Neural cell (in vitro differentiated cells): Measurements from ENCODE around the gene RCC2. TPM values are rescaled to one million over a fixed set of nuclear protein-coding genes. Genes with fewer than 3 reads are reported as not detected.

ENCODE experiments used
- H2AFZ ChIP-seq: fragments of 200-600, 300-800 bp; sonication (generic), shearing (Covaris generic); 2 replicates; pipeline ENCODE4 v1.6.0; 2014; ENCODE audit warnings: low read depth, mild to moderate bottlenecking, antibody characterized with exemption, low read length, moderate library complexity
- H3F3A ChIP-seq: fragments of 200-600 bp; shearing (Covaris generic); 2 replicates; pipeline ENCODE4 v1.6.1; 2016; ENCODE audit warnings: mild to moderate bottlenecking, moderate library complexity, mixed read lengths, antibody characterized with exemption, low read length; ENCODE audit not compliant: insufficient read depth, poor library complexity, severe bottlenecking
- H3K27ac ChIP-seq: fragments of 200-600, 300-800 bp; sonication (generic), shearing (Covaris generic); 2 replicates; pipeline ENCODE4 v1.5.1; 2014; ENCODE audit warnings: mild to moderate bottlenecking, low read length, moderate library complexity
- H3K27me3 ChIP-seq: fragments of 300-800, 200-600 bp; sonication (generic), shearing (Covaris generic); 2 replicates; pipeline ENCODE4 v1.6.0; 2014; ENCODE audit warnings: mild to moderate bottlenecking, low read depth, low read length, moderate library complexity; ENCODE audit not compliant: insufficient read depth
- H3K36me3 ChIP-seq: fragments of 300-800, 200-600 bp; sonication (generic), shearing (Covaris generic); 2 replicates; pipeline ENCODE4 v1.5.1; 2014; ENCODE audit warnings: mild to moderate bottlenecking, antibody characterized with exemption, low read length, moderate library complexity; ENCODE audit not compliant: insufficient read depth
- H3K4me2 ChIP-seq: fragments of 300-800, 200-600 bp; sonication (generic), shearing (Covaris generic); 2 replicates; pipeline ENCODE4 v1.6.0; 2014; ENCODE audit warnings: mild to moderate bottlenecking, low read length
- H3K4me3 ChIP-seq: fragments of 300-800, 200-600 bp; sonication (generic), shearing (Covaris generic); 2 replicates; pipeline ENCODE4 v1.5.1; 2014; ENCODE audit warnings: mild to moderate bottlenecking, low read length, moderate library complexity
- H3K79me2 ChIP-seq: fragments of 200-600 bp; shearing (Covaris generic); replicated peaks from 2 replicates; pipeline ENCODE4 v1.6.0; 2014; ENCODE audit warnings: mild to moderate bottlenecking, low read length, moderate library complexity; ENCODE audit not compliant: insufficient read depth
- H3K9ac ChIP-seq: fragments of 300-800, 200-600 bp; sonication (generic), shearing (Covaris generic); 2 replicates; pipeline ENCODE4 v1.6.1; 2016; ENCODE audit warnings: mild to moderate bottlenecking, low read length, mixed read lengths
- H3K9me2 ChIP-seq: fragments of 200-600 bp; shearing (Covaris generic); 2 replicates; pipeline ENCODE4 v1.6.1; 2016; ENCODE audit warnings: mild to moderate bottlenecking, low read length, mixed read lengths; ENCODE audit not compliant: insufficient read depth
- H3K9me3 ChIP-seq: fragments of 200-600, 300-800 bp; sonication (generic), shearing (Covaris generic); 2 replicates; pipeline ENCODE4 v1.6.1; 2016; ENCODE audit warnings: mild to moderate bottlenecking, mixed run types, low read length, moderate library complexity, mixed read lengths
- H4K20me1 ChIP-seq: fragments of 200-600 bp; shearing (Covaris generic); 2 replicates; pipeline ENCODE4 v1.6.1; 2016; ENCODE audit warnings: mild to moderate bottlenecking, mixed run types; ENCODE audit not compliant: insufficient read depth
- EP300 ChIP-seq: fragments of 450-650 bp; conservative IDR thresholded peaks from 2 replicates; pipeline ENCODE4 v1.6.1; 2014; ENCODE audit warnings: antibody characterized with exemption, mild to moderate bottlenecking, moderate library complexity; ENCODE audit not compliant: poor library complexity, severe bottlenecking
- EZH2 ChIP-seq: fragments of 200-600, 300-800 bp; shearing (Covaris generic), sonication (generic); IDR thresholded peaks from 2 replicates; pipeline ENCODE4 v1.6.1; 2014; ENCODE audit warnings: antibody characterized with exemption, low read length, borderline replicate concordance, mild to moderate bottlenecking; ENCODE audit not compliant: insufficient read depth, poor library complexity, severe bottlenecking
- MXI1 ChIP-seq: fragments of 450-650 bp; conservative IDR thresholded peaks from 2 replicates; pipeline ENCODE4 v1.6.1; 2014; ENCODE audit warnings: antibody characterized with exemption, mild to moderate bottlenecking; ENCODE audit not compliant: poor library complexity, severe bottlenecking
- POLR2AphosphoS5 ChIP-seq: IDR thresholded peaks from 2 replicates; pipeline ENCODE4 v1.6.1; 2012
- RAD21 ChIP-seq: fragments of 450-650 bp; conservative IDR thresholded peaks from 2 replicates; pipeline ENCODE4 v1.6.1; 2014; ENCODE audit warnings: antibody characterized with exemption, mild to moderate bottlenecking, moderate library complexity
- SMC3 ChIP-seq: fragments of 450-650 bp; conservative IDR thresholded peaks from 2 replicates; pipeline ENCODE4 v1.6.1; 2014; ENCODE audit warnings: antibody characterized with exemption, mild to moderate bottlenecking, moderate library complexity; ENCODE audit not compliant: poor library complexity
- TAF1 ChIP-seq: IDR thresholded peaks from 2 replicates; pipeline ENCODE4 v1.6.1; 2012; ENCODE audit warnings: low read depth
- polyA plus RNA-seq: library from polyadenylated mRNA; depleted of rRNA; stranded (reverse); fragments of >200 nt; gene quantifications from 2 replicates; pipeline ENCODE4 v1.2.3, GENCODE V29; 2014
- TF ChIP-seq, protein P1 (sequence below): IDR thresholded peaks from 2 replicates; pipeline ENCODE4 v1.6.1; 2012; ENCODE audit warnings: borderline replicate concordance
- TF ChIP-seq, protein P2 (sequence below): fragments of 450-650 bp; IDR thresholded peaks from 2 replicates; pipeline ENCODE4 v1.5.1; 2014; ENCODE audit warnings: antibody characterized with exemption, mild to moderate bottlenecking, moderate library complexity; ENCODE audit not compliant: poor library complexity, severe bottlenecking

Gene RCC2
- polyA plus RNA-seq, 1 donor from 2014 or later = 34.4 TPM

DNA sequence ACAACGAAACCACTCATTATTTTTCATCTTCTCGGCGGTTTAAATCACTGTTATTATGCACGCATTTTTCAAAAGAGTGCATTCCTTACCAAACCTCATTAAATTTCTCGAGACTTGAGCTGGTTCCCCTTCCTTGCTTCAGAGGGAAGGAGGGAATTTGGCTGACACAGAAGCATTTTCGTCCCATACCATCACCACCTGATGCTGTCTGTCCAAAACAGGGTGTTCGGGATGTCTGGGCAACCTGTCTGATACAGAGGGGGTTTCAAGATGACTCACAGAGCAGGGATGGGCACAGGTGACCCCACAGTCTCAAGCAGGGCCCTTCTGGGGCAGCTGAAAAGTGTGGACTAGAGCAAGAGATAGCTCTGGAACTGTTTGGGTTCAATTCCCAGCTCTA lies 12.3 kb upstream of the RCC2 start:
- Histone ChIP-seq H3K27me3 (no peaks in the 10 kb centered on the region), H3K4me3 (no peak overlapping the region), H3K4me2 (no peak overlapping the region), H4K20me1 (no peaks in the 10 kb centered on the region), H3K9me3 (no peaks in the 10 kb centered on the region), H3K9me2 (no peaks in the 10 kb centered on the region), H3K36me3 (no peaks in the 10 kb centered on the region), H3F3A (no peaks in the 10 kb centered on the region), H2AFZ (no peak overlapping the region), H3K27ac (no peak overlapping the region), H3K9ac (no peak overlapping the region), H3K79me2 (no peaks in the 10 kb centered on the region)
- TF ChIP-seq POLR2AphosphoS5 (no peak), TAF1 (no peak), EZH2 (no peak), RAD21 (no peak), EP300 (no peak), SMC3 (no peak), MXI1 (no peak)
- TF ChIP-seq, protein P1, sequence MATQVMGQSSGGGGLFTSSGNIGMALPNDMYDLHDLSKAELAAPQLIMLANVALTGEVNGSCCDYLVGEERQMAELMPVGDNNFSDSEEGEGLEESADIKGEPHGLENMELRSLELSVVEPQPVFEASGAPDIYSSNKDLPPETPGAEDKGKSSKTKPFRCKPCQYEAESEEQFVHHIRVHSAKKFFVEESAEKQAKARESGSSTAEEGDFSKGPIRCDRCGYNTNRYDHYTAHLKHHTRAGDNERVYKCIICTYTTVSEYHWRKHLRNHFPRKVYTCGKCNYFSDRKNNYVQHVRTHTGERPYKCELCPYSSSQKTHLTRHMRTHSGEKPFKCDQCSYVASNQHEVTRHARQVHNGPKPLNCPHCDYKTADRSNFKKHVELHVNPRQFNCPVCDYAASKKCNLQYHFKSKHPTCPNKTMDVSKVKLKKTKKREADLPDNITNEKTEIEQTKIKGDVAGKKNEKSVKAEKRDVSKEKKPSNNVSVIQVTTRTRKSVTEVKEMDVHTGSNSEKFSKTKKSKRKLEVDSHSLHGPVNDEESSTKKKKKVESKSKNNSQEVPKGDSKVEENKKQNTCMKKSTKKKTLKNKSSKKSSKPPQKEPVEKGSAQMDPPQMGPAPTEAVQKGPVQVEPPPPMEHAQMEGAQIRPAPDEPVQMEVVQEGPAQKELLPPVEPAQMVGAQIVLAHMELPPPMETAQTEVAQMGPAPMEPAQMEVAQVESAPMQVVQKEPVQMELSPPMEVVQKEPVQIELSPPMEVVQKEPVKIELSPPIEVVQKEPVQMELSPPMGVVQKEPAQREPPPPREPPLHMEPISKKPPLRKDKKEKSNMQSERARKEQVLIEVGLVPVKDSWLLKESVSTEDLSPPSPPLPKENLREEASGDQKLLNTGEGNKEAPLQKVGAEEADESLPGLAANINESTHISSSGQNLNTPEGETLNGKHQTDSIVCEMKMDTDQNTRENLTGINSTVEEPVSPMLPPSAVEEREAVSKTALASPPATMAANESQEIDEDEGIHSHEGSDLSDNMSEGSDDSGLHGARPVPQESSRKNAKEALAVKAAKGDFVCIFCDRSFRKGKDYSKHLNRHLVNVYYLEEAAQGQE = no peak
- TF ChIP-seq, protein P2, sequence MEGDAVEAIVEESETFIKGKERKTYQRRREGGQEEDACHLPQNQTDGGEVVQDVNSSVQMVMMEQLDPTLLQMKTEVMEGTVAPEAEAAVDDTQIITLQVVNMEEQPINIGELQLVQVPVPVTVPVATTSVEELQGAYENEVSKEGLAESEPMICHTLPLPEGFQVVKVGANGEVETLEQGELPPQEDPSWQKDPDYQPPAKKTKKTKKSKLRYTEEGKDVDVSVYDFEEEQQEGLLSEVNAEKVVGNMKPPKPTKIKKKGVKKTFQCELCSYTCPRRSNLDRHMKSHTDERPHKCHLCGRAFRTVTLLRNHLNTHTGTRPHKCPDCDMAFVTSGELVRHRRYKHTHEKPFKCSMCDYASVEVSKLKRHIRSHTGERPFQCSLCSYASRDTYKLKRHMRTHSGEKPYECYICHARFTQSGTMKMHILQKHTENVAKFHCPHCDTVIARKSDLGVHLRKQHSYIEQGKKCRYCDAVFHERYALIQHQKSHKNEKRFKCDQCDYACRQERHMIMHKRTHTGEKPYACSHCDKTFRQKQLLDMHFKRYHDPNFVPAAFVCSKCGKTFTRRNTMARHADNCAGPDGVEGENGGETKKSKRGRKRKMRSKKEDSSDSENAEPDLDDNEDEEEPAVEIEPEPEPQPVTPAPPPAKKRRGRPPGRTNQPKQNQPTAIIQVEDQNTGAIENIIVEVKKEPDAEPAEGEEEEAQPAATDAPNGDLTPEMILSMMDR = no peak

DNA sequence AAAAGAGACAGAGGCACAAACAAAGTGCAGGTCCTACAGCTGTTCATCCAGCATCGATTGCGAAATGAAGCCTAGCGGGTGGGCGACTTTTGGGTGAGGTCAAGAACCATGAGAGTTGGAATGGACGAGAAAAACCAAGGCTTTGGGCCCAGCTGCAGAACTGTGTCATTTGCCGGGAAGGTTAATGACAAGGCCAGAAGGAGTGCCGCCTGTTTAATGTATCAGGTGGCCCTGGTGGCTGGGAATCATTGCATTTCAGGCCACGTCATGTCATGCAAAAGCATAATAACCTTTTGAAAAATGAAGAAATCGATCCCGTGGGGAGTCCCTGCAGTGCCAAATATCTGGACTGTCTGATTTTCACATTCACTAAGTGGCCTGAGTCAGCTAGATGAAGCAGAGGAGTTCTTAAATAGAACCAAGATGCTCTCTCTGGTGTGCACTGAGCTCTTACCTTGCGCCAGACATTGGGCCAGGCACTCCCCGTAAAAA lies 8.1 kb upstream of the RCC2 start:
- TF ChIP-seq EP300 = no peak
- TF ChIP-seq, protein P1 = no peak
- TF ChIP-seq POLR2AphosphoS5 = no peak
- TF ChIP-seq EZH2 = no peak
- TF ChIP-seq SMC3 = no peak
- no peak for TF ChIP-seq MXI1
- TF ChIP-seq TAF1 = no peak
- no peak for TF ChIP-seq RAD21
- TF ChIP-seq, protein P2 = no peak
- no peak overlapping the region for H3K4me3 ChIP-seq
- H3K79me2 ChIP-seq = no peaks in the 10 kb centered on the region
- no peaks in the 10 kb centered on the region for H4K20me1 ChIP-seq
- no peaks in the 10 kb centered on the region for H3K27me3 ChIP-seq
- H3K9me2 ChIP-seq = no peaks in the 10 kb centered on the region
- H3K36me3 ChIP-seq = no peaks in the 10 kb centered on the region
- no peak overlapping the region for H3K27ac ChIP-seq
- no peak overlapping the region for H3K9ac ChIP-seq
- H3K4me2 ChIP-seq = no peak overlapping the region
- H3K9me3 ChIP-seq = no peaks in the 10 kb centered on the region
- no peaks in the 10 kb centered on the region for H3F3A ChIP-seq
- H2AFZ ChIP-seq = no peak overlapping the region
